GM19023 (cell line): ENCODE results near the gene LFNG.
"Not testable (repeated sequence)": the region's sequence is repeated elsewhere in the genome, so short reads cannot be mapped to it uniquely, and the experiment has no call there.

Experiments
- ATAC-seq: cut with Tn5 transposase; IDR thresholded peaks from one replicate; pipeline ENCODE4 v1.9.1; 2021; ENCODE audit warnings: mild to moderate bottlenecking, moderate library complexity; ENCODE audit not compliant: unreplicated experiment

Gene LFNG

GRCh38 chr7:2529161-2530070 is 9.8 kb downstream of the LFNG start:
- no peak for ATAC-seq

DNA sequence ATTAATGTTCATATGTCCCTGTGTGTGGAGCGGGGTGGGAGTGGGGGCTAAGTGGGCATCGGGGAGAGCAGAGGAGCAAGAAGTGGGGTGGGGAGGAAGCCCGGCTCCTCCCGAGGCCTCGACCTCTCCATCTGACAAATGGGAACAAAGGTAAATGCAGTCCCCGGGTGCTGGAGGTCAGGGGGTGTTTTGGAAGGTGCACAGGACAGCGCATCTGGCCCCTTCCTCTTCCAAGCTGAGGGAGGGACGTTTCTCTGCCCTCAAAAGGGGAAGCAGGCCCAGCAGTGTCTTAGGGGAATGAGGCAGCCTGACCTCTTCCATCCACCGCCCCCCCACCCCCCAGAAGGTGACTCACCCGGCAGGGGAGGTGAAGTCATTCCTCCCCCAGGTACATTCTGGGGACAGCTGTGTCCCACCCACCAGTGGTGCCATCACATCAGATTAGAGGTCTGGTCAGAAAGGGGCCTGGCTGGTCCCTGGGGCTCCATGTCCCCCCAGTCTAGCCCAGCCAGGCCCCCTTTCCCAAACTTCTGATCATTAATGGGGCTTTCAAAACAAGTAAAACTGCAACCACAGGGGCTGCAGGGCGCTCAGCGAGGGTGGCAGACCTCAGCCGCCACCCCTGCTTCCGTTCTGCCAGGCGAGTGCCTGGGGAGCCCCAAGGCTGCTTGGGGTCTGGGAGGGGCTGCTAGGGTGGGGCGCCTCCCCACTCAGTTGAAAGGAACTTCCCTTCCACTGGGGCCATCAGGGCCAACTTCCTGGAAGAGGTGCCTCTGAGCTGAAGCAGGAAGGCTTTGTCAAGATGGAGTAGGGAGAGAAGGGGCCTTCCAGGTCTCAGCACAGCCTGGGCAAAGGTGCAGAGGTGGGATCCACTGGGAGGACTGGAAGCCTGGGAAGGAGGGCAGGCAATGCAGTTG is 10.8 kb downstream of the LFNG start:
- ATAC-seq: no peak

GRCh38 chr7:2530994-2531795 is 11.6 kb downstream of the LFNG start:
- not testable (repeated sequence) for ATAC-seq

DNA sequence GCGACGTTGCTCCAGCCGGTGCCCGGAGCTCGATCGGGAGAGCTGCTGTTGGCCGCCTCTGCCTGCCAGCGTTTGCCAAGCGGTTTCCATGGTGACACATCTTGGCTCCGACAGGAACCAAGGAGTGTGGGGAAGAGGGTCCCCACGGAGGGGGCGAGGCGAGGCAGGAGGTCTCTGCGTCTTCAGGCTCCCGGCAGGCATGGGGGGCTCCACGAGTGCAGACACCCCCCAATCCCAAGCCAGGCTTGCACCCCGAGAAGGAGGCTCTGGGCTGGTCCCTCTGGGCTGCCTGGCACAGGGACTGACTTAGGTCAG is 12.2 kb downstream of the LFNG start:
- not testable (repeated sequence) for ATAC-seq

DNA sequence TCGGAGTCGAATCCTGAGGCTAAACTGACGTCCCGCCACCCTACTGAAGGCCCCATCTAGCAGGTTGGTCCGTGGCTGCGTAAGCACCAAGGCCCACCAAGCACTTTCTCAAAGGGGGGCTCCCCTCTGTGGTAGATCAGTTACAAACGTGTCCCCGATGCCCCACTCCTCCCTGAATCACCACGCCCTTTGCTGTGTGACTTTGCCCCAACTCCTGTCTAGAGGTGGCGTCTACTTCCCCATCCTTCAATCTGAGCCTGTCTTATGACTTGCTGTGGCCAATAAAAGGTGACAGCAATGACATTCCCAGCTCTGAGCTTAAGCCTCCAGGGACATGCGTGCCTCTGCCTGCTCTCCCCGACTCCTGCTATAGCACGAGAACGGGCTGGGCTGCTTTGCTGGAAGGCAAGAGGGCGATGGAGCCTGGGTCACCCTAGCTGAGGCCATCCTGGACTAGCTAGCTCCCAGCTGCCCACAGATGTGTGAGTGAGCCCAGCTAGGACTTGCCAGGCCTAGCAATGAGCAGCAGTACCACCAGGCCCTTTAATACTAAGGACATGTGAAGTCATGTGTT is 12.7 kb downstream of the LFNG start:
- ATAC-seq: not testable (repeated sequence)

- not testable (repeated sequence) for ATAC-seq
Observed at GRCh38 chr7:2532816-2533215, 13.2 kb downstream of the LFNG start.

DNA sequence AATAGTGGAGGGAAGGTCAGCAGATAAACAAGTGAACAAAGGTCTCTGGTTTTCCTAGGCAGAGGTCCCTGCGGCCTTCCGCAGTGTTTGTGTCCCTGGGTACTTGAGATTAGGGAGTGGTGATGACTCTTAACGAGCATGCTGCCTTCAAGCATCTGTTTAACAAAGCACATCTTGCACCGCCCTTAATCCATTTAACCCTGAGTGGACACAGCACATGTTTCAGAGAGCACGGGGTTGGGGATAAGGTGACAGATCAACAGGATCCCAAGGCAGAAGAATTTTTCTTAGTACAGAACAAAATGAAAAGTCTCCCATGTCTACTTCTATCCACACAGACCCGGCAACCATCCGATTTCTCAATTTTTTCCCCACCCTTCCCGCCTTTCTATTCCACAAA is 14.0 kb downstream of the LFNG start:
- not testable (repeated sequence) for ATAC-seq

GRCh38 chr7:2534214-2534613 is 14.6 kb downstream of the LFNG start:
- not testable (repeated sequence) for ATAC-seq

DNA sequence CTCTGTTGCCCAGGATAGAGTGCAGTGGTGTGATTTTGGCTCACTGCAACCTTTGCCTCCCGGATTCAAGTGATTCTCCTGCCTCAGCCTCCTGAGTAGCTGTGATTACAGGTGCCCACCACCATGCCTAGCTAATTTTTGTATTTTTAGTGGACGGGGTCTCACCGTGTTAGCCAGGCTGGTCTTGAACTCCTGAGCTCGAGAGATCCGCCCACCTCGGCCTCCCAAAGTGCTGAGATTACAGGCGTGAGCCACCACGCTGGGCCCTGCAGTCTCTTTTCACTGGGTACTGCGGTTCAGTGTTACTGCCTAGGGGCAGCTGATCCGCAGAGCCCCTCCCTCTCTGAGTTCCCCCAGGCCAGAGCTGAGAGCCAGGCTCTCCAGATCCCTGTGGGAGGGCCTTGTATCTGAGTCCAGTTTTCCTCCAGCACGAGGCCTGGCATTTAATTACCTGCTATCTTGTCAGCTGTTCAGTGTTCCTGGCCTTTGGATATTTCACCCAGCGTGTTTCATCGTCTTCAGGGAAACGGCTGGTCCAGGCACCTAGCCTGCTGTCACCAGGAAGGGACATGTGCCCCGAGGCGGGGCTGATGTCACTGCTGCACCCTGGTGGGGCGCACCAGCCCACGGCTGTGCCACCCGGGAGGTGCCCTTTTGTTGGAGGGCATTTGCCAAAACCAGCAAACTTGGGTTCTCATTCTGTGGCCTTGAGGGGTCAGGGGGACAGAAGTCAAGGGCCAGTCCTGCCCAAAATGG is 16.5 kb downstream of the LFNG start:
- not testable (repeated sequence) for ATAC-seq

DNA sequence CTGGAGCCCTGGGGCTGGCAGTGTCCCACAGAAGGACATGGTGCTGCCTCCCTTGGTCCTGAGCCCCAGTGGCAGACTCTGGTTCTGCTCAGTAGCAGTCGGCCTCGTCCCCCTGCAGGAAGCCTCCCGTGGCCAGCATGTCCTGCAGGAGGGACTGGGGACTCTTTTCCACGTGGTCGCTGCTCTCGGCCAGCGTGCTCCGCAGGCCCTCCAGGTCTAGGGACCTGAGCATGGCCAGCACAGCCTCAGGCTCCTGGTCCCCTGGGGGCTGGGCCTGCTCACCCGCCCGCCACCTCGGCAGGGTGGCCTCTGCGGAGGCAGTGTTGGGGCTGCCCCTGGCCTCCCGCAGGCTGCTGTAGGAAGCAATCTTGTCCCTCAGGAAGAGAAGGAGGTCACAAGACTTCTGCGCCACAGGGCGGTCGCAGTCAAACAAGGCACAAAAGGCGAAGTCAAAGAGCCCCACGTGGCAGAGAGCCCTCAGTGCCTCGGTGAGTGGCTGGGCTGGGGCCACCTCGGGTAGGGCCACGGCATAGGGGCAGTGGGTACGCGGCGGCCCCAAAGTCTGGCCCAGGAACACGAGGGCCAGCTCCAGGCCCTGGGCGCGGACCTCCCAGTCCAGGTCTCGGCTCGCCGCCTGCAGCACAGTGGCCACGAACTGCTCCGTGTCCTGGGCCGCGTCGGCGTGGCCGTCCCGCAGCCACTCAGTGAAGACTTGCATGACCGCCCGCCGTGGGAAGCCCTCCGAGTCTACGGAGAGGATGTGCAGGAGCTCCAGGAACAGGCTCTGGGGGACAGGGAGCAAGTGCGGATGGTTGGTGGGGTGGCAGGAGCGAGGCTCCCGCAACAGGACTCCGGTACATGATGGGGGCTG is 18.6 kb downstream of the LFNG start:
- no peak for ATAC-seq

GRCh38 chr7:2539031-2539911 is 19.7 kb downstream of the LFNG start:
- no peak for ATAC-seq

- ATAC-seq: no peak
Observed at GRCh38 chr7:2540133-2540532, 20.6 kb downstream of the LFNG start.

- ATAC-seq: no peak
Observed at GRCh38 chr7:2540641-2541051, 21.1 kb downstream of the LFNG start.

DNA sequence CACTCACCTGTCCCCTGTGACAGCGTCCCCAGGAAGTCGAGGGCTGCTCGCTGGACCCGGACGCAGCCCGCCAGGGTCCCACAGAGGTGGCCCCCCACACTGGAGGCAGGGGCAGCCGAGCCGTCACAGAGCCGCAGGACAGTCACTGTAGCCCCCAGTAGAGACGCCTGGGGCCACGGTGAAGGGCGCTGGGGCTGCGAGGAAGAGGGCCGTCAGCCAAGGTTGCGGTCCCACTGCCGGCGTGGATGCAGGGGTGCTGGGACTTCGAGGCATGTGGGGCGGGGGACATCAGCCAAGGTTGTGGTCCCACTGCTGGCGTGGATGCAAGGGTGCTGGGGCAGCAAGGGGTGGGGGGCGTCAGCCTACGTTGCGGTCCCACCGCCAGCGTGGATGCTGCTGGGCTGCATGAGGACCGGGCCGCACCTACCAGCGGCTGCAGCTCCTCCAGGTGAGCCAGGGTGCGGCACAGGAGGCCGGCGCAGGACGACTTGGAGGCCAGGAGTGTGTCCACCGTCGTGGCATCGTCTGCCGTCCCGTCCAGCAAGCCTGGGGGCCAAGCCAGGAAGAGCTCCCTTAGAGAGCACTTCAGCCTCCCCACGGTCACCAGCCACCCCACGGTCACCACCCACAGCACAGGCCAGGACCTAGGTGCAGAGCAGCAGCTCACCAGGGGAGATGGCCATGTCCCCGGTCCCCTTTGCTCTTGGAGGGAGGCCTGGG is 21.9 kb downstream of the LFNG start:
- ATAC-seq: no peak

DNA sequence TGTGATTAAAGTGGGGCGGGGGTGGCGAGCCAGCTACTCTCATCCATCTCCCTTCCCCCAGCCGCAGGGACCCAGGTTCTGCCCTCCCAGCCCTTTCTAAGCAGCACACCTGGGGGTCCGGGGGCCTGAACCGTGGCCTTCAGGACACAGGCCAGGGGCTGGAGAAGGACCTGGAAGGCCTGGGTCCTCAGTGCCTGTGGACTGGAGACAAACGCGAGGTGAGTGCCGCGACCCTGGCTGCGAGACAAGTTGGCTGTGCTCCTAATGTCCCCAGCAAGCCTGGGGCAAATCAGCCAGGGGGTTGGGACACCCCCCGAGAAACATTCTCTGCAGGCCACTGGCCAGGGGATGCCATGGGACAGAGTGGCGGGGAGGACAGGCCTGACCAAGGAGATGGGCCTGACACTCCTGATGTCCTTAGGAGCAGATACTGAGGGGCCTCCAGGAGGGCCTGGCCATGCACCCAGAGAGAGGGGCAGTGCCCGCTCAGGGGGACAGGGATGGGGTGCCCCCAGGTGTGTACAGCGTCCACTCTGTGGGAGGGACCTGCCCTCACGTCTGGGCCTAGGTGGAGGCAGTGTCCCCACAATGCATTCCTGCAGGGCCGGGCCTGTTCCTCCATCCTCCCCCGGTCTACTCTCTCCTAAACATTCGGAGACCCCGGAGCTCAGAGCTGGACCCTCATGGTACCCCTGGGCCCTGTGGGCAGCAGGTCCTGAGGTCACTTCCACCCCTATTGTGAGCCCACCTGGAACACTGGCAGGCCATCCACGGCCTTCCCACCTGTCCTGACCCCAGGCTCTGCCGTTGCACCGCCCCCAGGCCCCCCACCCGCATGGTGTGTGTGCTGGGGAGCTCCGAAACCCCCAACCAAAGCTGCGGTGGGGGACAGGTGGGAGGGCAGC is 22.7 kb downstream of the LFNG start:
- no peak for ATAC-seq
